Upper lobe of left lung (tissue), 4 donors: ENCODE measurements around the gene PAQR8.

Source experiments
- EP300 ChIP-seq, 4 donors: sonication (generic); formaldehyde crosslinking; IDR thresholded peaks; one replicate each; pipeline ENCODE4 v1.5.1; 2017; ENCODE audit warnings: antibody characterized with exemption in 4 of 4, control low read depth in 2 of 4
- POLR2A ChIP-seq, 4 donors: fragments of 450-650 bp; IDR thresholded peaks; one replicate each; pipeline ENCODE4 v1.5.1; 2016 to 2017; ENCODE audit warnings: antibody characterized with exemption in 4 of 4, mild to moderate bottlenecking in 2 of 4
- TF ChIP-seq, protein P1 (sequence below), 6 experiments: fragments of 450-650 bp in 4 of 6; fragments of 200-600 bp in 2 of 6; sonication (generic) in 2 of 6; IDR thresholded peaks; one replicate each; pipeline ENCODE4 v1.5.1; 2016 to 2019; ENCODE audit warnings: antibody characterized with exemption in 6 of 6

GRCh38 chr6:52317211-52317610, 44.7 kb upstream of the PAQR8 start:
- TF ChIP-seq, protein P1, sequence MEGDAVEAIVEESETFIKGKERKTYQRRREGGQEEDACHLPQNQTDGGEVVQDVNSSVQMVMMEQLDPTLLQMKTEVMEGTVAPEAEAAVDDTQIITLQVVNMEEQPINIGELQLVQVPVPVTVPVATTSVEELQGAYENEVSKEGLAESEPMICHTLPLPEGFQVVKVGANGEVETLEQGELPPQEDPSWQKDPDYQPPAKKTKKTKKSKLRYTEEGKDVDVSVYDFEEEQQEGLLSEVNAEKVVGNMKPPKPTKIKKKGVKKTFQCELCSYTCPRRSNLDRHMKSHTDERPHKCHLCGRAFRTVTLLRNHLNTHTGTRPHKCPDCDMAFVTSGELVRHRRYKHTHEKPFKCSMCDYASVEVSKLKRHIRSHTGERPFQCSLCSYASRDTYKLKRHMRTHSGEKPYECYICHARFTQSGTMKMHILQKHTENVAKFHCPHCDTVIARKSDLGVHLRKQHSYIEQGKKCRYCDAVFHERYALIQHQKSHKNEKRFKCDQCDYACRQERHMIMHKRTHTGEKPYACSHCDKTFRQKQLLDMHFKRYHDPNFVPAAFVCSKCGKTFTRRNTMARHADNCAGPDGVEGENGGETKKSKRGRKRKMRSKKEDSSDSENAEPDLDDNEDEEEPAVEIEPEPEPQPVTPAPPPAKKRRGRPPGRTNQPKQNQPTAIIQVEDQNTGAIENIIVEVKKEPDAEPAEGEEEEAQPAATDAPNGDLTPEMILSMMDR (IDR thresholded peaks at IDR 0.05) = no peak
- TF ChIP-seq EP300 (IDR thresholded peaks at IDR 0.05) (no peak), POLR2A (IDR thresholded peaks at IDR 0.05) (no peak)
